GM19025 (cell line): Measurements from ENCODE around the gene OR2V2.
"Not testable (repeated sequence)": the region's sequence is repeated elsewhere in the genome, so short reads cannot be mapped to it uniquely, and the experiment has no call there.

Experiments used
- ATAC-seq: cut with Tn5 transposase; IDR thresholded peaks from one replicate; pipeline ENCODE4 v1.9.1; 2021; ENCODE audit warnings: mild to moderate bottlenecking, low read depth, moderate library complexity; ENCODE audit not compliant: unreplicated experiment

The OR2V2 gene

GRCh38 chr5:181114284-181114843, 33.0 kb upstream of the OR2V2 start:
- no peak for ATAC-seq

DNA sequence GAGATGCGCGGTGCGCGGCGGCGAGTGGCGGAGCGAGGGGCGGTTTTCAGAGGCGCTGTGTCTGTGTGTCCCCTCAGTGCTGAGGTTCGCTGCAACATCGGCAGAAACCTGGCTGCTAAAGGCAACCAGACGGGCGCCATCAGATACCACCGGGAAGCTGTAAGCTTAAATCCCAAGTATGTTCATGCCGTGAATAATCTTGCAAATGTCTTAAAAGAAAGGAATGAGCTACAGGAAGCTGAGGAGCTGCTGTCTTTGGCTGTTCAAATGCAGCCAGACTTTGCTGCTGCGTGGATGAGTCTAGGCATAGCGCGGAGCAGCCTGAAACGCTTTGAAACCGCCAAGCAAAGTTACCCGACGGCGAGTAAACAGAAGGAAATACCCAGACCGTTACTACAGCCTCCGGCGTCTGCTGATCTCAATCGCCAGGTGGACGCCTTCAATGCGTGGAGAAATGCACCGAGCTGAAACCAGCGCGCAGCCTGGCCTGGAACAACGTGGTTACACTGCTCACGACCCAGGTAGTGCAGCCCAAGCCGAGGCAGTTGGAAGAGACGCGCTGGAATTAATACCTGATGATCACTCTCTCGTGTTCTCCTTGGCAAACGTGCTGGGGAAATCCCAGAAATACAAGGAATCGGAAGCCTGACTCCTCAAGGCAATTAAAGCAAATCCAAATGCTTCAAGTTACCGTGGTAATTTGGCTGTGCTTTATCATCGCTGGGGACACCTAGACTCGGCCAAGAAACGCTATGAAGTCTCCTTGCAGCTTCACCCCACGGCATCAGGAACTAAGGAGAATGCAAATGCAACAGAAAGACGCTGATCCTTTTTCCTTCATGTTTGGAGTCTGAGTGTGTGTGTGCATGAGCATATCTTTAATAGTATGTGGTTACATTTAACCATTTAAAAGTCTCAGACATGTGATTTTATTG, 32.3 kb upstream of the OR2V2 start:
- no peak for ATAC-seq

GRCh38 chr5:181118369-181118768, 29.0 kb upstream of the OR2V2 start:
- no peak for ATAC-seq

GRCh38 chr5:181119105-181119504, 28.3 kb upstream of the OR2V2 start:
- no peak for ATAC-seq

- ATAC-seq, result no peak
Observed at GRCh38 chr5:181120306-181120705, 27.1 kb upstream of the OR2V2 start.

DNA sequence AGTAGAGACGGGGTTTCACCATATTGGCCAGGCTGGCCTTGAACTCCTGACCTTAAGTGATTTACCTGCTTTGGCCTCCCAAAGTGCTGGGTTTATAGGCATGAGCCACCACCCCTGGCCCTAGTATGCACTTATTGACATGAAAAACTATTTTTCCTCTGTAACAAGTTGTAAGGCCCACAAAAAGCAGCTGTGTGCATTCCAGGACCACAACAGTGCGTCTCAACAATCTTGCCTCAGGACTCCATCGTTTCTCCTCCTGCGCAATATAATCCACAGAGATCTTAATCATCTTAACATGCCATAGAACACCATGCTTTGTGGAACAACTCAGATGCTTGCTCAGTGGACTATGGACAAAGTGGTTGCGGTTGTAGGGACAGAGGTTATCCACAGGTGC, 26.6 kb upstream of the OR2V2 start:
- ATAC-seq, result no peak

DNA sequence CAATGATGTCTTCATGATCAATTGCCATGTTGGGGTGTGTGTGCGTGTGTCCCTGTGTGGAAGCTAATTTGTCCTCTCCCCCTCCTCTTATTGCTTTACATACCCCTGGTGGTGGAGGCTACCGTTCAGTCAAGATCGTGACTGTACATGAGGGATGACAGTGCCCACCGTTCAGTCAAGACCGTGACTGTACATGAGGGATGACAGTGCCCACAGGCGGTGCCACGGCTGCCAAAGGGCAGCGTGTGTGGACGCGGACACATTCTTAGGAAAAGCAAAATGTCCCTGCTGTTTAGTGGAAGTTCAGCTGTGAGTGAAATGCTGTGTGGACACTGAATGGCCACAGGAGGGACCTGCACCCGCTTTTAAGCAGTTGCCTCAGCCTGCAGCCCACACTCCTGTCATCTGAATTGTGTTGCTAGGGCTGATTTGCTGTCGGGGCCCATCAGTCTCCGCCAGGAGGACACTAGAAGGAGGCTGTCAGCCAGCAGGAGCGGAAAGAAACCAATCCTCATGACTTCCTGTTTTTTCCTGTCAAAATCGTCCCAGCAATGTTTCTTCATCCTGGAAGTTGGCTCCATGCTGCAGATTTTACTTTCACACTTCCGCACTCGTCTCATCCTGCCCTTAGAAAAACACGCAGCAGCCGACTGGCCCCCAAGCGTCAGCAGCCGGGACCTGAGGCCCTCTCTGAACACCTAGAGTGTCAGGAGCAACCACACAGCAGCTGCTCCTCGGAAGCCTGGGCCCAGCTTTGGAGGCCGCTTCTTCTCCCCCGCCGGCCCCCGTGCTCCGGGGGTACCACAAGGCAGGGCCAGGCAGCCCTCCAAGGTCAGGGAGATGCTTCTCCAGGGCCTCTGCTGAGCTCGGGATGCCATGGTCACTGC, 25.5 kb upstream of the OR2V2 start:
- no peak for ATAC-seq

DNA sequence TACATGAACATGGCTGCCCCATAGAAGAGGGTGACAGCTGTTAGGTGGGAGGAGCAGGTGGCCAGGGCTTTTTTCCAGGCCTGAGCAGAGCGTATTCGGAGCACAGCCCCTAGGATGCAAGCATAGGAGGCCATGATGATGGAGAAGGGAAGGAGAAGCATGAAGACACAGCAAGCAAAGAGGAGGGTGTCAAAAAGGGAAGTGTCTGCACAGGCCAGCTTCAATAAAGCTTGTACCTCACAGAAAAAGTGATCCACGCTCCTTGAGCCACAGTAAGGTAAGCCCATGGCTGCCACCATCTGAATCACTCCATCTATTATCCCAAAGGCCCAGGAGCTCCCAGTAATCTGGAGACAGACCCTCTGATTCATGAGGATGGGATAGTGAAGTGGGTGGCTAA, 22.9 kb upstream of the OR2V2 start:
- ATAC-seq, result no peak

DNA sequence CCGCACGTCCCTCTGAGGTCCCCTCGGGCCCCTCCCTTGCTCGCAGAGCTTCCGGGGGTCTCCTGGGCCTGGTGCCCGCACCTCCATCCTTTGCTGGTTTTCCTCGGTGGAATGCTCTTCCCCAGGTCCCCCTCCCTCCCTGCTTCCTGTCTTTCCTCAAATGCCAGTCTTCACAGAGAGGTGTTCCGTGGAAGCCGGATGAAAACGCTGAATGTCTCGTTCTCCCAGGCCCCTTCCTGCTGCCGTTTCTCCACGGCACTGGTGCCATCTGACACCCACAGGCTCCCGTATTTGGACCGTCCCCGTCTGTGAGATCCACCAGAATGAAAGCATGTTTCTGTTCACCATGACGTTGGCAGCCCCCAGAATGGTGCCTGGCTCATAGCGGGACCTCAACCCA, 20.5 kb upstream of the OR2V2 start:
- no peak for ATAC-seq

- no peak for ATAC-seq
Observed at GRCh38 chr5:181127456-181127855, 19.9 kb upstream of the OR2V2 start.

DNA sequence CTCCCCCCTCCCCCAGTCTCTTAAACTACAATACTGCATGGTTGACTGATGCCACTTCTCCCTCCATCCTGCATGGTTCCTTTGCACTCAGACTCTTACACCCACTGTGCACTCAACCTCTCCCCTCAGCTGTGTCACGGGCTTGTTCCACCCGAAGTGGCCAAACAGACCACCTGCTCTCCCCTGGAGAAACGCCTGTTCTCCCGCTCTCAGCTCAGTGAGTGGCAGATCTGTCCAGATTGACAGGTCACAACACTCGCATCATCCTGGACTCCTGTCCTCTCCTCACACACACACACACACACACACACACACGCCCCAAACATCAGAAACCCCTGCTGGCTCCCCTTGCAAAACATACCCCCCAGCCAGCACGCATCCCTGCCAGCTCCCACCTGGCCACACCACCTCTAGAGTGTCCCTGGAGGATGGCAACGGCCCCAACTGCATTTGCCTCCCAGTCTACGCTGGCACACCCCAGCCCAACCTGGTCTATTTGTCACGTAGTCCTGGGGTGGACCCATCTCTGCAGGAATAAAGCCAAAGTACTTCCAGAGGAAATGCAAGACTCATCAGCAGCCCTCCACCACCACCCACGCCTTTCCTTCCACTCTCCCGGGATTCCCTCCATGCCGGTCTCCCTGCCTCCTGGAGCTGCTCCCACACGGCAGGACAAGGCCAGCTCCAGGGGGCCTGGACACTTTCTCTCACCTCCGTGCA, 19.3 kb upstream of the OR2V2 start:
- no peak for ATAC-seq

DNA sequence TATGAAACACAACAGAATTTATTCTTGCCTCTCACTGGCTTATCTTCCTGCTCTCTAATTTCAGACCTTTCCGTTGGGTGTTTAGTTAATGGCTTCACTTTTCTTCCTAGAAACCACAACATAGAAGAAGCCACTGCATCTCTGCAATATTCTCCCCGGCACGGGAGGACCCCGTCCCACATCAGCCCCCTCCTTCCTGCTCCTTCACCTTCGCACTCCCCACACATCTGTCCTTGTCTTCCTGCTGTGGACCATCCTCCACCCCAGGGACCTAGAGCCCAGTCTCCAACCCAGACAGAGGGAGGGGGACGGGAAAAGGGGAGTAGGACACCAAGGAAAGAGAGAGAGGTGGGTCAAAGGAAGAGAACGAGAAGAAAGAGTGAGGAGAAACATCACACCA, 17.8 kb upstream of the OR2V2 start:
- no peak for ATAC-seq

- not testable (repeated sequence) for ATAC-seq
Observed at GRCh38 chr5:181130081-181130480, 17.3 kb upstream of the OR2V2 start.

GRCh38 chr5:181130832-181131496, 16.4 kb upstream of the OR2V2 start, which contains the start of gene OR2V1:
OR2V1 (minus strand) TSS chr5:181131169; CDS start chr5:181125304, 5,865 bp downstream.
- ATAC-seq, result no peak

- no peak for ATAC-seq
Observed at GRCh38 chr5:181131514-181131913, 15.9 kb upstream of the OR2V2 start.

DNA sequence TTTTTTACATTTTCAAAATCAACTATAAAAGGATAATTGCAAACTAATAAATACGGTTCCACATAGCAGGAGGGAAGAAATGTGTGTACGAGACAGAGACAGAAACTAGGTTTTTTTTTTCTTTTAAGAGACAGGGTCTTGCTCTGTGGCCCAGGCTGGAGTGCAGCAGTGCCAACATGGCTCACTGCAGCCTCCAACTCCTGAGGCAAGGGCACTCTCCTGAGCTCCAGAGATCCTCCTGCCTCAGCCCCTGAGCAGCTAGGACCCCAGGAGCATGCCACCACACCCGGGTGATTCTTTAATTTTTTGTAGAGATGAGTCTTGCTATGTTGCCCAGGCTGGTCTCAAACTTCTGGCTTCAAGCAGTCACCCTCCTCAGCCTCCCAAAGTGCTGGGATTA, 14.3 kb upstream of the OR2V2 start:
- ATAC-seq, result no peak

- no peak for ATAC-seq
Observed at GRCh38 chr5:181133610-181134231, 13.7 kb upstream of the OR2V2 start.

- no peak for ATAC-seq
Observed at GRCh38 chr5:181134259-181134658, 13.1 kb upstream of the OR2V2 start.

DNA sequence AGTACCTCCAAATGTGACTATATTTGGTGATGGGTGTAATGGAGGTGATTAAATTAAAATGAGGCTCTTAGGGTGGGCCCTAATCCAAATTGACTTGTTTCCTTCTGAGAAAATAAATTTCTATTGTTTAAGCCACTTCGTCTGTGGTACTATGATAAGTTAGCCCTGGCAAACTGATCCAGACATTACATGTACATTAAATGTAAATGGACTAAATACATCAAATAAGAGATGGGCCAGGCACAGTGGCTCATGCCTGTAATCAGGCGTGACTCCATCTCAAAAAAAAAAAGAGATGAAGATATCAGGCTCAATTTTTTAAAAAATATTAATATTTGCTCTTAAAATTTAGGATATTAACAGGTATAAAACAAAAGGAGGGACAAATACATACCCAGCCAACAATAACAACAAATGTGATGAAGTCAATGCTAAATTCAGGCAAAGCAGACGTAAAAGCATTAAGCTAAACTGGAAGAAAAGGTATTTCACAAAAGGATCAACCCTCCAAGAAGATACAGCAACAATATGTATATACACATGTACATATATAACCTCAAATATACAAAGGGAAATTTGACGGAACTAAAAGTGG, 10.9 kb upstream of the OR2V2 start:
- ATAC-seq, result no peak
